Measurements from ENCODE around the gene SLC22A23.
"Not testable (repeated sequence)": the region's sequence is repeated elsewhere in the genome, so short reads cannot be mapped to it uniquely, and the experiment has no call there.

SLC22A23 gene

DNA sequence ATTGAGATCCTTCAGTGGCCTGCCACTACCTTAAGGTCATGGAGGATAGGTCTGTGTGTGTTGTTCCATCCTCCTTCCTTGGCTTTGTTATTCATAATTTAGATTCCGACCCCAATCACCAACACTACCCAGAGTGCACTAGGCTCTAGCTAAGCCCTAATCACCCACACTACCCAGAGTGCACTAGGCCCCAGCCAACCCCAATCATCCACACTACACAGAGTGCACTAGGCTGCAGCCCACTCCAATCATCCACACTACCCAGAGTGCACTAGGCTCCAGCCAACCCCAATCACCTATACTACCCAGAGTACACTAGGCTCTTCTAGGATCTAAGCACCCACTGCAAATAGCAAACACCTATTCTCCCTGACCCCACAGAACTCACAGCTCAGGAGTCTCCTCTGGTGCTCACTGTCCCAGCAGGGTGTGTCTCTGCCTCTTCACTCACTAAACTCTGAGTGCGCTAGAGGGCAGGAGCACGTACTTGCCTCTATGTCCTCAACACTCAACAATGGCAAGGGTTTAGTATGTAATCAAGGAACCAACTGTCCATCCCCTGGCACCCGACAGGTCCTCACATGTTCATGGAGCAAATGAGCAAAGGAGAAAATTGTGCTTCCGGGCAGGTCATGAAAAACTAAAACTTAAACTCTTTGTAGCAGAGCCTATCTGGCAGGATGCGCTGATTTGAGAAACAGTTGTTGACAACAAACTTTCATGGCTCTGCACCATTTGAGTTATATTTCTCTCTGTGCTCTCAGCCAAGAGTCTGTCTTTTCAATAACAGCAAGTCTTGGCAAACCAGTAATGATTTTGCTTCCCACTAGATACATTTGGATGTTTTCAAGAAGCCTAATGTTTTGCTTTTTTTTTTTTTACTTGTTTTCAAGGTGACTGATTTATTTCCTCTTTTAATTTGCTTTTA, 54.3 kb downstream of the SLC22A23 start:
- DNase-seq, result peak; percentile 6

DNA sequence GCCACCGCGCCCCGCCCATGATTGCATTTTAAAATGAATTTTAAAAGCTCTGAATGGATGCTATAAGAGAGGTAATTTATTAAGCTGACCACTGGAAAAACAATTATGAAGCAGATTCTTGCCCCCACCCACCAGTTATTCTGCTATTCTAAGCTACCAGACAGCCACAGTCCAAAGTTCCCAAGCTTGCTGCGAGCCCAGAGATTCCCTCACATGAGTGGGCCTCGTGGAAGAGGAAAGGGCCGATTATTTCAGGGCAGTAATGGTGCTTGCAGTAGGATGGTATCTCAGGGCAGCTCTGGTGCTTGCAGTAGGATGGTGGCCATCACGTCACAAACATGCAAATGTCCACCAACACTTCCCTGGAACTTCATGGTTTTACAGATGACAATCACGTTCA, 56.7 kb downstream of the SLC22A23 start:
- DNase-seq, result no peak

DNA sequence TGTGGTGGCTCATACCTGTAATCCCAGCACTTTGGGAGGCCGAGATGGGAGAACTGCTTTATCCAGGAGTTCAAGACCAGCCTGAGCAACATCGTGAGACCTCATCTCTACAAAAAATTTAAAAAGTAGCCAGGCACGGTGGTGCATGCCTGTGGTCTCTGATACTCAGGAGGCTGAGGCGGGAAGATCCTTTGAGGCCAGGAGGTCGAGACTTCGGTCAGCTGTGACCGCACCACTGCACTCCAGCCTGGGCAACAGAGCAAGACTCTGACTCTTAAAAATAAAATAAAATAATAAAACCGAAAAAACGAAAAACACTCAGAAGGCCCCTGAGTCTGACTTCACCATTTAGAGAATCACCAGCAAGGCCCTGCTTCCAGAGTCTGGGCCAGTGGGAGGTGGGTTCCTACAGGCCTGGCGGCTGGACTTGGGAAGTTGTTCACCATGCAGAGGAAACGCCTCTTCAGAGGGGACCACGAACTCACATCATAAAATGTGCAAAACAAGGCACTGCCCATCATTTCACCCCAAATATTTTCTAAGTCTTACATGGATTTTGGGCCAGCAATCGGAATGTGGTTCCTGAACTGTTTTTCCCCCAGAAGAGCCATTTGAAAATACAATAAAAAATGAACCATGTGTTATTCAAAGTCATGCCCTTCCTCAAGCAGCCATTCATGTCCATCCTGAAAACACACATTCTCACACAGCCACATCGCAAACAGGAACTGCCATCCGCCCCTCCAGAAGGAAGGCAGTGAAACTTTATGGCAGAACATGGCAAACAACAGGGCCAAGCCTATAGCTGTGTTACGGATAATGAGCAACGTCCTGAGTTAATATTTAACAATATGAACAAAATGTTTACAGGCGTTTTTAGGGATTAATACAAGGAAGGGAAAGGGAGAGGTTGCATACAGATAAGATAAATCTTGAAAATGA, 57.8 kb downstream of the SLC22A23 start:
- no peak for DNase-seq

DNA sequence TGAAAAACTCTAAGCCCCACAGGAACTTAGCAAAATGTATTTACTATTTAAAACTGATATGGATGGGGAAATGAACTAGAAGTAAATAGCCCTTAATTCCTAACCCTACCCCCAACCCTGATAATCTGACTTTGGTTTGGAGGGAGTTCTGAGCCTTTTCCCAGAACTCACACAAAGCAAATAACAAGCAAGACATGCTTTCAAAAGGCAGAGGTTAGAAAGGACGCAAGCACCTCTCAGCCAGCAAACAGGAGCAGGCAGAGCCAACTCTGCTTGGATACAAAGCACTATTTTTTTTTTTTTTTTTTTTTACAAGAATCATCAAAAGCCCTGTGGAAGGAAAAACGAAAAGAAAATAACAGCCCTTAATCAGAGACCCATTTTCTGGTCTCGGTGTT, 58.7 kb downstream of the SLC22A23 start:
- no peak for DNase-seq

DNA sequence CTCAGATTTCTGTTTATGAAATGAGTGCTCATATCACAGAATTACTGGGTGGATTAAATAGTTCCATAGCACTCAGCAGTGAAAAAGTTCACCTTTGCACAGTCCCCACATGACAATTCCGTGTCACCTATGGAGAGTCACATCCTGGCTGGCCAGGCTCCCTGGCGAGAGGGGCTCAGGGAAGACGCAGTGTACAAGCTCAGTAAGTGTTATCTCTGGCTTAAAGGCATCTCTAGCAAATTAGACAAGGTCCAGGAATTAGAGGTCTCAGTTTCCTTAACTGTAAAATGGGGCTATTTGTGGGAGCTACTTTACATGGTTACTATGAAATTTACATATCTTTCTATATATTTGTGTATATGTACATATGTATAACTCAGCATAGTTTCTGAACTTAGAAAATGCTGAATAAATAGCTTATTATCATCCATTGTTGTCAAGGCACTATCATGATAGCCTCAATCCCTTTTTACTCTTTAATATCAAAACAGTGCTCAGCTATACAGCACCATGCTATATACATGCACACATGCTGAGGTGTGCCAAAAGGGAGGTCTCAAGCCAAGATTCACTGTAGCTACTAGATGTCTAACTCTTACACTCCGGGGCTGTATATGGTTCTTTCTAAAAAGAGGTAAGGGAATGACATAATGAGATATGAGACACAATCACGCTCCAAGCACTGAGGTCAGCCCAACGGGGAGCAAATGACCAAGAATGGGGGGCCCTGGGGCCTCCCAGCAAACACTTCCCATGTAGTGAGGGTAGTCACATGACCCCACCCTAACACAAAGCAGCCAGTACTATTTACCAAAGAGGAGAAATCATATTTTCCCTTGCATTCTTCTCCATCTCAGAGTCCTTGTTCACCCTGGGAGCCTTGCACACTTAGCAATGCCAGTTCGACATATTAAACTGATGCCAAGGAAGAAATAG, 59.4 kb downstream of the SLC22A23 start:
- no peak for DNase-seq

DNA sequence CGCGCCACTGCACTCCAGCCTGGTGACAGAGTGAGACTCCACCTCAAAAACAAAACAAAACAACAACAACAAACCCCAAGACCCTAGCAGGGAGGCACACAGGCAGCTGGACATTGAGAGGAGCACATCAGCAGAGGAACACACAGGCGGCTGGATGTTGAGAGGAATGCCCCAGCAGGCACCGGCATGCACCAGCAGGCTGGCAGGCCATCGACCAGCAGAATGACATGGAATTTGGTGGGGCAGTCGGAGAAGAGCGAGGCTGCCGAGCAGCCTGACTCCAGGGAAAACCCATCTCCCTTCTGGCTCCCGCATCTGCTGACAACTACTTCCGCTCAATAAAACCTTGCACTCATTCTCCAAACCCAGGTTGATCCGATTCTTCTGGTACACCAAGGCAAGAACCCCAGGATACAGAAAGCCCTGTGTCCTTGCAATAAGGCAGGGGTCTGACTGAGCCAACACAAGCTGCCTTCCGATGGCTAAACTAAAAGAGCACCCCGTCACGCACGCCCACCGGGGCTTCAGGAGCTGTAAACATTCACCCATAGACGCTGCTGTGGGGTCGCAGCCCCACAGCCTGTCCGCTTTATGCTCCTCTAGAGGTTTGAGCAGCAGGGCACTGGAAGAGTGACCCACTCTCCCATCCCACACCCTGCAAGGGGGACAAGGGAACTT, 60.2 kb downstream of the SLC22A23 start:
- DNase-seq, result no peak

DNA sequence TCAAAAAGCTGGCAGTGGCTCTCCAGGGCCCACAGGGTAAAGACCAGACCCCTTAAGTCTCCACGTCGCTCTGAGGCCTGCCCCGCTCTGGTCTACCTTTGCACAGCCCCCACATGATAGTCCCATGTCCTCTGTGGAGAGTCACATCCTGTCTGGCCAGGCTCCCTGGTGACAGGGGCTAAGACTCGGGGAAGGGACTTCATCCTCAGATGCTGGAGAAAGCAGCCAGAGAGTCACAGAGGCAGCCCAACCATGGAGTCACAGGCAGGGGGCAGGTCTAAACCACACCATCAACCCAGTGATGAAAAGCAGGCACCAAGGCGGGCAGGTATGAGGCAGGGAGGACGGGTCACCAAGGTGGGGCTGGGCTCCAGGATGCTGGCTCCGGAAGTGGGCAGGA, 62.2 kb downstream of the SLC22A23 start:
- no peak for DNase-seq

DNA sequence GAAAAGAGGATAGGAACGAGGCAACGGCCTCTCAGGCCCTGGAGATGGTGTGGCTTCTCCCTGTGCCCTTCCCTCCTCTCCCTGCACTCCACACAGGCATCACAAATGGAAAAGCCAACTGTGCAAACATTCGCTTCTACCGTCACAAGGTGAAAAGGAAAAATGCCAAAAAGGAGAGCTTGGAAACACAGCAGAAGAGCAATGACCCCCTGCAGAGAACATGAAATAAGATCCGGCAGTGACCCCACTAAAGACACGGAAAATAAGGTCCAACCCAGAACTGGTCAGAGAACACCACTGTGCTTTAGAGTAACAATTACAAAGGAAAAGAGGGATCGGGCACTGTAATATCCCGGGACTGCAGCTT, 63.0 kb downstream of the SLC22A23 start:
- no peak for DNase-seq

DNA sequence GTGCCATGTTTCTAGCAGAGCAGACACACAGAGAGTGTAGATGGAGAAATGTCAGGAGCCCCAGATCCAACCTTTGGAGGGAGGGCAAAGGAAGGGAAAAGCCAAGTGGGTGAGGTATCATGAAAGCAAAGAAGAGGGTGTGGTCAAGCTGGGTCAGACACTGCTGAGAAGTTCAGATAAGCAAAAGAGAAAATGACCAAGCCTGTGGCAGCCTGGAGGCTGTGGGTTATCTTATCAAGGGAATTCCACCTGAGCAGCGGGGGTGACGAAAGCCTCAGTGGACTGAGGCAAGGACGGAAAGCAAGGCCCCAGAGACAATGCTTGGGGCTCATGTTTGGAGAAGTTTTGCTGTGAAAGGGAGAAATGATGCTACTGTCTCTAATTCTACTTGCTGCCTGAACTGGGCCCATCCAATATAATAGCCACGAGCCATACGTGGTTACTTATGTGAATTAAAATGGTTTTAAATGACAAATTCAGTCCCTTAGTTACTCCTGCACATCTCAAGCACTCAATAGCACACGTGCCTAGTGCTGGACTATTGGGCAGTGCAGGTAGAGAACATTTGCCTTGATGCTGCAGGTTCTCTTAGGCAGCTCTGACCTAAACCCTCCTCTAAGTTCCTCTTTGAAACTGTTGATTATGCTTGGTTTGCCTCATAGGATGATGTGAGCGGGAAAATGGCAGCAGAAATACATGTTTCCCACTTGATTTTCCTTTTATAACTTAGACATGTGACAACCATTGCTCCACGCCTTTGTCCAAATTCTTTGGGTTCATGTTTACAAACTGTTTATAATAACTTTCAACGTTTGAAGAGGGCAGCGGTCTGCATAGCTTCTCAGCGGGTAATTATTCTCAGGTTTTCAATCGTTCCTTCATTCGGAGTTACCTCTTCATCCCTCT, 63.7 kb downstream of the SLC22A23 start:
- DNase-seq, result no peak

DNA sequence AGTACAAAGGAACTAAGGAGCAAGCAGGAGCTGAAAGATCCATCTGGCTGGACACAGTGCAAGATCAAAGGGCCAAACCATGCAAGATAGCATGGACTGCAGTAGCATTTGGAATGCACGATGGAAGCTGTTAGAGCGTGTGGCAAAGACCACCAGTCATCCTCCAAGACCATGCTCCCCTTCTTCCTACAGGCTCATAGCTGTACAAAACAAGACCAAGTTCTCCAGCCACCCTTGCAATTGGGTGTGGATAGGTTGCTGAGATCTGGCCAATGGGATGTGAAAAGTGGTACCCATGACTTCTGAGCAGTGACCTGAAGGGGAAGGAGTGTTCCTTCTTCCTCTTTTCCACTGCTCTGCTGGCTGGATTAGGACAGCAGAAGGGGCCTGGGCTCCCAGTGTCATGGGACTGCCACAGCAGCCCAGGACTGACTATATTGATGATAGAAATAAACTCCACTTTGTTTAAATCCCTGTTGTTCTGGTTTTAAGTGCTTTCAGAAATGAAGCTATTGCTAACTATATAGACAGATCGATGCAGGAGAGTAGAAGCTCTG, 64.9 kb downstream of the SLC22A23 start:
- no peak for DNase-seq

DNA sequence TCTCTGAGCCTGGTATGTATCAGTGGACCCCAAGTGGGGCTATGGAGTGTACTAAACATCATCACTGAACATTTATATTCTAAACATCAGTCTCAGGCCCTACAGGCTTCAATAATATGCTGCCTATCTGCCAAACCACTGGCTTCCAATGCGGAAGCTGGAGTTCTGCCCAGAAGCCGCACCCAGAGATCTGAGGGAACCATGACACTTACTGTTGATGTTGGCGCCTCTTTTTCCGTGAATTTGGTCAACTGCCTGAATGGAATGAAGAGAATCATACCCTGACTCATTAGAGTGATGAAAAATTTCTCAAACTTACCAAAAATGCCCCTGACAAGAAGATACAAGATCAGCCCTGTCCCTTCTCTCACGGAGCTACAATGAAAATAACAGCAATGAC, 66.2 kb downstream of the SLC22A23 start:
- no peak for DNase-seq

DNA sequence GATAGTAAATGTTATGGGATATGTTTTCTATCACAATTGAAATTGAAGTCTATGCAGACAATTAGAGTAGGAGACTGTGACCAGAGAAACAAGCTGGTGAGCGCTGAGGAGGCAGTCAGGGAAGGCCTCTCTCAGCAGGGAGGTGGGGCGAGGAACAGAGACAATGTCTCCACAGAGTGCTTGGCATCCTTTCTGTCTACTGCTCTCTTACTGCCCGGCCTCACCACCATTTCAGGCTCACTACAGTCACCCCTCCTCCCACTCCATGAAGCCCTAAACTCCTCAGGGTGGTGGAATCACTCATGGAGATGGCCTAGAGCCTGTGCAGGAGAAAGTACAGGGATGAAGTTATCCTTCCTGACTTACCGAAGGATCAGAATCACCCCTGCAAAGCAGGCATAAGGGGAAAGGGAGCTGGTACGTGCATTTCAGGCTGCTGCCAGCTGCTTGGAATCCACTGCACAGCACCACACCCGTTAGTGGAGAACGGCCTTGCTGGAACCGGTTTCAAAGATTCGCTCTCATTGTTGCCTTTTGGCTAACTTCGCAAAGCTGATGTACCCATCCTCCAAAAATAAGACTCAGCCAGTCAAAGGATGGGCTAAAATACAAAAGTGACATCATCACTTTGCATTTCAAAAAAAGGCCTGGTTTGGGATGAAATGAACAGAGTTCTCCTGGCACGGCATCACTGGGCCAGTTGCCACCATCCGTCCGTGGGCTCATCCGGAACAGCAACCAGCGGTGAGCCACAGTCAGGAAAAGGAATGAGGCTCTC, 67.3 kb downstream of the SLC22A23 start:
- no peak for DNase-seq

DNA sequence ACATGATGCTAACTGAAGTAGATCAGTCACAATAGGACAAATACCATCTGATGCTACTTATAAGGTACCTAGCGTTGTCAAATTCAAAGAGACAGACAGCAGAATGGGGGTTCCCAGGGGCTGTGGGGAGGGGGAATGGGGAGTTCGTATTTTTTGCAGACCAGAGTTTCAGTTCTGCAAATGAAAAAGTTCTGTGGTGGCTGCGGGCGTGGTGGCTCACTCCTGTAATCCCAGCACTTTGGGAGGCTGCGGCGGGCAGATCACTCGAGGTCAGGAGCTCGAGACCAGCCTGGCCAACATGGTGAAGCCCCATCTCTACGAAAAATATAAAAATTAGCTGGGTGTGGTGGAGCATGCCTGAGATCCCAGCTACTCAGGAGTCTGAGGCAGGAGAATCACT, 68.1 kb downstream of the SLC22A23 start:
- no peak for DNase-seq

DNA sequence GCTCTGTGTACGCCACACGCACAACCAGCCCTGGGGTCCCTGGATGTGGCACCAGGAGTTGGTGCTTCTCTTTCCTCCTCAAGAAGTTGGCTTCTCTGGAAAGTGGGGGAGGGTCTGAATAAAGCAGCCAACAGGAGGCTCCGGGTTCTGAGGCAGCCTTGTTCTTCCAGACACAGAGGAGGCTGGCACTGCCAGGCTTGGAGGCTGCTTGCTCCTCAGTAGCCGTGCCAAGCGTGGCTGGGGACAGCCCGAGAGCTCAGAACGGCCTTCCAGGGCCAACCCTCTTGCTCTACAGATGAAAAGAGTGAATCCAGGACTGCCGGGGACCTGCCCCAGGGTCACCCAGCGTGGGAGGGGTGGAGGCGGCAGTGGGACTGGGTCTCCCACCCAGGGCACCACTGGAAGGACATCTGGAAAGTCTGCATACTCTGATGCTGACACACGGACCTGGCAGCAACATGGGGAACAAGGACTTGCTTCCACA, 70.4 kb downstream of the SLC22A23 start:
- DNase-seq, result no peak

DNA sequence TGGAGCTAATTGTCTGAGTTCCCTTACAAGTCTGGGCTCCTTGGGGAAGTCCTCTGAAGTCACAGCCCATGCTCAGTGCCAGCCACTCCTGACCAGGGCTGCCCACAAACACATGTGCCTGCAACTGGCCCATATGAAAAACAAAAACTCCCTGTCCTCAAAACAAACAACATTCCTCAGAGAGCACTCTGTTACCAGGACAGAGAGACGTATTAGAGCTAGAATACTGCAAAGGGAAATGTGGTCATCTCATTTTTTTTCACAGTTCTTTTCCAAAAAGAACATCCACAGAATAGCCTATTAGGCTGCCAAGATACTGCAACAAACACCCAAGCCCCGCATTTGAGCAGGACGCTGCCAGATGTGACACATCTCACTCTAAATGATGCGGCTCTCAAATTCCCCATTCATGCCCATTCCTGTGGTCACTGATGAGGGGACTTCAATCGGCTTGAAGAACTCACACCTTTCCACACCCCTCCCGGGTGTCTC, 71.1 kb downstream of the SLC22A23 start:
- DNase-seq, result no peak

DNA sequence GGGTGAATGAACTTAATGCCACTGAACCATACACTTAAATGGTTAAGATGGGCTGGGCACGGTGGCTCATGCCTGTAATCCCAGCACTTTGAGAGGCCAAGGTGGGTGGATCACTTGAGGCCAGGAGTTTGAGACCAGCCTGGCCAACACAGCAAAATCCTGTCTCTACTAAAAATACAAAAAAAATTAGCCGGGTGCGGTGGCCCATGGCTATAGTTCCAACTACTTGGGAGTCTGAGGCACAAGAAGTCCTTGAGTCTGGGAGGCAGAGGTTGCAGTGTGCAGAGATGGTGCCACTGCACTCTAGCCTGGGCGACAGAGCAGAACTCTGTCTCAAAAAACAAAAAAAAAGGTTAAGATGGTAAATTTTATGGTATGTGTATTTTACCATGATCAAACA, 71.7 kb downstream of the SLC22A23 start:
- not testable (repeated sequence) for DNase-seq

DNA sequence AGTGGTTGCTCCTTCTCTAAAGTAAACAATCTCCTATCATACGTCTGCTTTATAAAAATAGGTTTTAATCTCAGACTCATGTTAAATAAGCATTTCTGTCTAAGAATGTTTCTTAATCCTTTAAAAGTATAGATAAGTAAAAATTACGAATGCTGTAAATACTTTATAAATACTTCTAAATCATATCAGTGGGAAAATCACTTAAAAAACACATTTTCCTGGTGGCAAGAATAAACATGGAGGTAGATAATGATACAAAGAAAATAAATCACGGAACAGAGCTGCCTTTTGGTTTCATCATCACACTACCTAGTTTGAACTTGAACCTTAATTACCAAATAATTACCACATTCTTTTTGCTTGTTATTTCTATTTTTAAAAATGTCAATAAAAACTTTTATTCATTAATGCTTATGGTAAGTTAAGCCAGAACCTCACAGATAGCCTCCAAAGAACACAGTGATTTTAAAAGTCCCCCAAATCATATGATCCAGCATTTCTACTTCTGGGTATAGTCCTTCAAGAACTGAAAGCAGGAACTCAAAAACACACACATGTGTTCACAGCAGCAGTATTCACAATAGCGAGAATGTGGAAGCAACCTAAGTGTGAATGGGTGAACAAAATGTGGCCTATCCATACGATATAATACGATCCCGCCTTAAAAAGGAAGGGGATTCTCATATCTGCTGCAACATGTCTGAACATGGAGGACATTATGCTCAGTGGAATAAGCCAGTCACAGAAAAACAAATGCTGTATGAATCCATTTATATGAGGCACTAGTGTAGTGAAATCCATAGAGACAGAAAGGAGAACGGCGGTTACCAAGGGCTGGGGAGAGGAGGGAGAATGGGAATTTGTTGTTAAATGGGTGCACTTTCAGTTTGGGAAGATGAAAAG, 72.4 kb downstream of the SLC22A23 start:
- DNase-seq, result no peak

DNA sequence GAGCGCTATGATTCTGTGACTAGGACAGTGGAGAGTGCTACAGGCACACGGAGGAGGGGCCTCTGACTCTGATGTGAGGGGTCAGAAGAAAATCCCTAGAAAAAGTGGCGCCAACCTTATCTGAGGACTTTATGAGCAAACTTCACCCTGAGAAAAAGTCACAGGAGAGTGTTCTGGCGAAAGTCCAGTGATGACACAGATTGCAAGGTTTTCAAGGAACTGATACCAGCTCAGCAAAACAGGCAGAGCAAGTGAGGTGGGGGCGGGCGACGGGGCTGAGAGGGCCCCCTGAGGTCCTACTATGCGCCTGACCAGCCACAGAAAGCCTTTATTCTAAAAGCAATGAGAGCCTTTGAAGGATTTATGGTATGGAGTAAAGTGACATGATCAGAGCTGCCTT, 73.3 kb downstream of the SLC22A23 start:
- no peak for DNase-seq

Data from NCI-H510A (cell line).